Activated T-helper 2 cell treated with anti-CD3 and anti-CD28 coated beads, Interferon-gamma antibody, Interleukin-2, Interleukin-4, amounts not matched to agents 10 μg/mL and 5 μg/mL and 100 μg/mL, durations not matched to agents 14 hours and 24 hours and 36 hours (primary cell): ENCODE results near the gene TOR4A. TPM values are rescaled to one million over a fixed set of nuclear protein-coding genes. Genes with fewer than 3 reads are reported as not detected.

Source experiments
- DNase-seq: peaks from one replicate; pipeline ENCODE4 v3.0.0; 2021; ENCODE audit warnings: low spot score
- H3K27ac Mint-ChIP-seq: one replicate; pipeline ENCODE4 v1.8.0; 2021; ENCODE audit warnings: mixed read lengths
- H3K27me3 Mint-ChIP-seq: one replicate; pipeline ENCODE4 v1.8.0; 2021; ENCODE audit warnings: low read depth, mixed read lengths
- H3K36me3 Mint-ChIP-seq: one replicate; pipeline ENCODE4 v1.8.0; 2021; ENCODE audit warnings: low read depth, mixed read lengths
- H3K4me1 Mint-ChIP-seq: one replicate; pipeline ENCODE4 v1.8.0; 2021; ENCODE audit warnings: low read depth, mixed read lengths
- H3K4me3 Mint-ChIP-seq: one replicate; pipeline ENCODE4 v1.8.0; 2021; ENCODE audit warnings: low read depth, mild to moderate bottlenecking, moderate library complexity, mixed read lengths
- H3K9me3 Mint-ChIP-seq: one replicate; pipeline ENCODE4 v1.8.0; 2021; ENCODE audit warnings: mixed read lengths
- intact Hi-C: fragments of 100-400 bp; cut with micrococcal nuclease; formaldehyde crosslinking; loops from one replicate; pipeline ENCODE4 v1.15.1; 2023
- total RNA-seq: library from RNA; stranded (reverse); gene quantifications from 2 replicates; pipeline ENCODE4 v1.2.3, GENCODE V29; 2022

The TOR4A gene
- total RNA-seq, 1 donor from 2014 or later, result 17.2 TPM

- Mint-ChIP-seq H3K4me1 (peaks cover 2% of the 10 kb centered on the region), H3K9me3 (no peaks in the 10 kb centered on the region), H3K27me3 (no peaks in the 10 kb centered on the region), H3K27ac (no peak overlapping the region), H3K4me3 (no peak overlapping the region), H3K36me3 (peaks cover 47% of the 10 kb centered on the region)
- intact Hi-C loops, result no loop called here
- no peak for DNase-seq
Measured at GRCh38 chr9:137265496-137266161, 11.9 kb upstream of the TOR4A start.

GRCh38 chr9:137266162-137266527 is 11.4 kb upstream of the TOR4A start:
- Mint-ChIP-seq H3K27me3 (no peaks in the 10 kb centered on the region), H3K4me3 (no peak overlapping the region), H3K27ac (no peak overlapping the region), H3K9me3 (no peaks in the 10 kb centered on the region), H3K36me3 (peaks cover 47% of the 10 kb centered on the region), H3K4me1 (peaks cover 3% of the 10 kb centered on the region)
- DNase-seq, result no peak
- intact Hi-C loops, result no loop called here

DNA sequence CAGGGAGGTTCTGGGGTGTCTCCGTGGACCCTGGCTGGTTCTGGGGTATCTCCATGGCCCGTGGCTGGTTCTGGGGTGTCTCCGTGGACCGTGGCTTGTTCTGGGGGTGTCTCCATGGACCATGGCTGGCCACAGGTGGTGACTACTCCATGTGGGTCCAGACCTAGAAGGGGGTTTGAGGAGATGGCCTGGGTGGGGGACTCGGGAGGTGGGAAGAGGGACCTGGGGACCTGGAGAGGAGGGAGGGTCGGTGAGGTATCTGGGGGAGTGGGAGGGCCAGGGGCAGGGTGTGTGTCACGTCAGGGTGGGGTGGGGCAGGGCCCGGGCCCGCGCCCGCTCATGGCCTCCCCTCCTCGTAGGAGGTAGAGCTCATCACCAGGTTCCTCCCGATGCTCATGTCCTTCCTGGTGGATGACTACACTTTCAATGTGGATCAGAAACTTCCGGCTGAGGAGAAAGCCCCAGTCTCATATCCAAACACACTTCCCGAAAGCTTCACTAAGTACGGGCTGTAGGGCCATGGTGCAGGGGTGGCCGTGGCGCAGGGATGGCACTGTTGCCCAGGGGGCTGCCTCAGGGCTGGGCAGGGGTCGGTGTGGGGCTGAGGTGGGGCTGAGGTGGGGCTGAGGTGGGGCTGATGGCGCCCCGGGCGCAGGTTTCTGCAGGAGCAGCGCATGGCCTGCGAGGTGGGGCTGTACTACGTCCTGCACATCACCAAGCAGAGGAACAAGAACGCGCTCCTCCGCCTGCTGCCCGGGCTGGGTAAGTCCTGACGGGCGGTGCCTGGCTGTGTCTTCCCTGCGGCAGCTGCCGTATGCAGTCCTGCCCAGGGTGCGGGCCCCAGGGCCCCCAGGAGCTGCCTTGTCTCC is 10.7 kb upstream of the TOR4A start:
- no peaks in the 10 kb centered on the region for H3K9me3 Mint-ChIP-seq
- no peak overlapping the region for H3K27ac Mint-ChIP-seq
- no peak overlapping the region for H3K4me3 Mint-ChIP-seq
- intact Hi-C loops, result no loop called here
- peaks cover 6% of the 10 kb centered on the region for H3K4me1 Mint-ChIP-seq
- DNase-seq, result no peak
- H3K27me3 Mint-ChIP-seq, result no peaks in the 10 kb centered on the region
- H3K36me3 Mint-ChIP-seq, result peaks cover 46% of the 10 kb centered on the region

DNA sequence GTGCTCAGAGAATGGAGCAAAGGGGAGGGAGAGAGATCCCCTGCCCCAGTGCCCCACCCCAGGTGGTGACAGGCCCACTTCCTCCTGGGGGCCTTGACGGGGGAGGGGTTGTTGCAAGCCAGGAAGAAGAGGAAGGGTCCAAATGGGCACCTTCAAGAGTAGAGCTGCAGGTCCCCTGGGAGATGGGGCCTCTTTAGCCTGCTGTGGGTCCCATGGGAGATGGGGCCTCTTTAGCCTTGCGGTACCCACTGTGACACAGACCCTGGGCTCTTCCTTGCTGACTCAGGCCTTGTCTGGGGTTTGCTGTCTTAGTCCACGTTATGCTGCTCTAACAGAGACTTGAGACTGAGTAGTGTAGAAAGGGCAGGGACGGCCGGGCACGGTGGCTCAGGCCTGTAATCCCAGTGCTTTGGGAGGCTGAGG is 9.6 kb upstream of the TOR4A start:
- no peak overlapping the region for H3K4me3 Mint-ChIP-seq
- peaks cover 40% of the 10 kb centered on the region for H3K36me3 Mint-ChIP-seq
- no peaks in the 10 kb centered on the region for H3K9me3 Mint-ChIP-seq
- H3K4me1 Mint-ChIP-seq, result peaks cover 6% of the 10 kb centered on the region
- DNase-seq, result no peak
- no peak overlapping the region for H3K27ac Mint-ChIP-seq
- no peaks in the 10 kb centered on the region for H3K27me3 Mint-ChIP-seq
- intact Hi-C loops, result no loop called here

GRCh38 chr9:137268538-137269201 is 8.9 kb upstream of the TOR4A start:
- intact Hi-C loops, result no loop called here
- no peak overlapping the region for H3K4me3 Mint-ChIP-seq
- no peak overlapping the region for H3K27ac Mint-ChIP-seq
- H3K27me3 Mint-ChIP-seq, result no peaks in the 10 kb centered on the region
- peaks cover 41% of the 10 kb centered on the region for H3K36me3 Mint-ChIP-seq
- H3K9me3 Mint-ChIP-seq, result no peaks in the 10 kb centered on the region
- peaks cover 6% of the 10 kb centered on the region for H3K4me1 Mint-ChIP-seq
- DNase-seq, result no peak

DNA sequence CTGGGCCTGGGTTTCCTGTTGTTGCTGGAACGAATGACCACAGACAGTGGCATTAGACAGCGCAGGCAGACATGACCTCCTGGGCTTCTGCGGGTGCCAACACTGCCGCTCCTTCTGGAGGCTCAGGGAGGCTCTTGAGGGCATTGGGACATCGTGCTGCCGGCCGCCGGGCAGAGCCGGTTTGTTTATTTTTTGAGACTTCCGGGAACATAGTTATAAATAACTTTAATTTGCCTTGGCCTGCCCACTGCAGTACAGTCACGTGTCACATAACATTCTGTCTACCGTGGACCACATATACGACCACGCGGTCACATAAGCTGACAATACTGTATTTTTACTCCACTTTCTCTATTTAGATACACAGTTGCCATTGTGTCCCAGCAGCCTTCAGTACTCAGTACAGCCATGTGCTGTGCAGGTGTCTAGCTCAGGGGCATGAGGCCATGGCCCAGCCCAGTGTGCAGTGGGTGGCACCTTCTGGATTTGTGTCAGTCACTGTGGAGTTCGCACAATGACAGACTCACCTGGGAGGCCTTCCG is 8.2 kb upstream of the TOR4A start:
- no peaks in the 10 kb centered on the region for H3K27me3 Mint-ChIP-seq
- peaks cover 36% of the 10 kb centered on the region for H3K36me3 Mint-ChIP-seq
- H3K9me3 Mint-ChIP-seq, result no peaks in the 10 kb centered on the region
- no peak overlapping the region for H3K4me3 Mint-ChIP-seq
- DNase-seq, result no peak
- intact Hi-C loops, result no loop called here
- peaks cover 6% of the 10 kb centered on the region for H3K4me1 Mint-ChIP-seq
- H3K27ac Mint-ChIP-seq, result no peak overlapping the region

DNA sequence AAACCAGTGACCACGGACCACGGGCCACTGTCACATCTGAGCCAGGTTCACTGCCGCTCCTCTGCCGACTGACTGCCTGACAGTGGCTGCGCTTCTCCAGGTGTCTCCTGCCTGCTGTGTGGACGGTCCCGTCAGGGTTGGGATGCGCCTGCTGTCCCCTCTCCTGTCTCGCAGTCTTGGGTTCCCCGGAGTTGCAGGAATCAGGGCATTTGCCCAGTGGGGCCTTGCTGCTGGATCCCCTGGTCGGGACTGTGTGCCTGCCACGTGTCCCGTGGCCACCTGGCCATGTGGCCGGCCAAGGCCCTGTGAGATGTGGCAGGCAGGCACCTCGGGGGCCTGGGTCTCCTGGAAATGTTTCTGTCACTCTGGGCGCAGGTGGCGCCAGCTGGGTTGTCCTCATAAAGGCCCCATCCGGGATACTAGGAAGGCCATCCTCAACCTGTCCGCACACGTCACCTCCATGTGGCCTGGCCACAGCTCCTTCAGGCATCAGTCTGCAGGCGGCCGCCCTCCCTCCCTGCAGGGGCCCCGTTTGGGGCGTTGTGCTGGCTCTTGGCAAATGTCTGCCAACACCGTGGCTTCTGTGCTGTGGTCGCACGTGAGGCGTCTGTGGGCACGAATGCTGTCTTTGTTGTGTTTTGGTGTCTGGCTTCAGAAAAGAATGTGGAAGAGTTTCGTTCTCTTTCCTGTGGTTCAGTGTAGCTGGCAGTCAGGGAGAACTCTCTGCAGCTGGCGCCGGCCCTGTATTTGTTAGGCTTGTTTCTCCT is 6.4 kb upstream of the TOR4A start:
- no peak overlapping the region for H3K4me3 Mint-ChIP-seq
- H3K36me3 Mint-ChIP-seq, result peaks cover 32% of the 10 kb centered on the region
- H3K27ac Mint-ChIP-seq, result no peak overlapping the region
- no peak for DNase-seq
- no peaks in the 10 kb centered on the region for H3K9me3 Mint-ChIP-seq
- intact Hi-C loops, result no loop called here
- H3K4me1 Mint-ChIP-seq, result peaks cover 6% of the 10 kb centered on the region
- H3K27me3 Mint-ChIP-seq, result no peaks in the 10 kb centered on the region

DNA sequence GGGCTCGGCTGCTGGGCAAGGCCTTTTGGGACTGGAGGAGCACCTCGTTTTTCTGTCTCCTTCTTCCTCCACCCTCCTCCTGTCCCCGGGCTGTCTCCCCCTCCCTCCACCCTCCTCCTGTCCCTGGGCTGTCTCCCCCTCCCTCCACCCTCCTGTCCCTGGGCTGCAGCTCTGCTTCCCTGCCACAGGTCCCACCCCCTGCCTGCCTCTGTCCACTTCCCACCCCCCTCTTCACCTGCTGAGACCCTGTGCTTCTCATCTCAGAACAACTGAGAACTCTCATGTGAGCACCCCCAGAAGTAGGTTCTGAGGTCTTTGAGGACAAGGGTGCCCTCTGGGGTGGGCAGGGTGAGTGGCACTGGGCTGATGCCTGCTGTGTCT is 5.8 kb upstream of the TOR4A start:
- Mint-ChIP-seq H3K9me3 (no peaks in the 10 kb centered on the region), H3K36me3 (peaks cover 32% of the 10 kb centered on the region), H3K27ac (no peak overlapping the region), H3K4me3 (no peak overlapping the region), H3K27me3 (no peaks in the 10 kb centered on the region), H3K4me1 (peaks cover 7% of the 10 kb centered on the region)
- intact Hi-C loops, result no loop called here
- DNase-seq, result no peak

DNA sequence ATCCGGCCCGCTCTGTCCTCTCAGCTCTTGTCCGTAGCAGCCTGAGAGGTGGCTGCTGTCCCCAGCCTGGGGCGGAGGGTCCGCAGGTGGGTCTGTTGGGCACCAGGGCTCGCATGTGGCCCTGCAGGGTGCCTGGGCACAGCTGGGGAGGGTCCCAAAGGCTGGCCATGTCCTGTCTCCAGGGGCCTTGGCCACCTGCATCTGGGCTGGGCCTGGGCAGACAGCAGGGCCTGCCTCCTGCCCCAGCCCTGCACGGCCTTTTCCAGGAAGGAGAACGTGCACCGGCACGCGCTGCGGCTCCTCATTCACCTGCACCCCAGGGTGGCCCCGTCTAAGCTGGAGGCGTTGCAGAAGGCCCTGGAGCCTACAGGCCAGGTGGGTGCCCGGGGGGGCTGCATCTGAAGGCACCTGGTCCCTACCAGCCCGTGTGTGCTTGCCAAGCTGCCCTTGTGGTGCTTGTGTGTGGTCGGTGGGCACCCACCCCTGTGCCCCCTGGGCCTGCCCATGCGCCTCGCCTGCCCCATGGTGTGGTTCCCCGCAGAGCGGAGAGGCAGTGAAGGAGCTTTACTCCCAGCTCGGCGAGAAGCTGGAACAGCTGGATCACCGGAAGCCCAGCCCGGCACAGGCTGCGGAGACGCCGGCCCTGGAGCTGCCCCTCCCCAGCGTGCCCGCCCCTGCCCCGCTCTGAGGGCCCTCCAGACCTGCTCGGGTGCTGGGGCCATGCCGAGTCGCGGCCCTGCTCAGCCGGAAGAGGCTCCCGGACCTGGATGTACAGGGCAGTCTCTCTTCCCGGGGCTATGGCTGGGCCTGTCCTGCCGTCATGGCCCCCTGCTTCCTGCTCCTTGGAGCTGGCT is 5.1 kb upstream of the TOR4A start:
- no peaks in the 10 kb centered on the region for H3K9me3 Mint-ChIP-seq
- H3K4me1 Mint-ChIP-seq, result peaks cover 11% of the 10 kb centered on the region
- intact Hi-C loops, result no loop called here
- peaks cover 30% of the 10 kb centered on the region for H3K36me3 Mint-ChIP-seq
- H3K27ac Mint-ChIP-seq, result no peak overlapping the region
- no peak for DNase-seq
- H3K27me3 Mint-ChIP-seq, result no peaks in the 10 kb centered on the region
- no peak overlapping the region for H3K4me3 Mint-ChIP-seq

DNA sequence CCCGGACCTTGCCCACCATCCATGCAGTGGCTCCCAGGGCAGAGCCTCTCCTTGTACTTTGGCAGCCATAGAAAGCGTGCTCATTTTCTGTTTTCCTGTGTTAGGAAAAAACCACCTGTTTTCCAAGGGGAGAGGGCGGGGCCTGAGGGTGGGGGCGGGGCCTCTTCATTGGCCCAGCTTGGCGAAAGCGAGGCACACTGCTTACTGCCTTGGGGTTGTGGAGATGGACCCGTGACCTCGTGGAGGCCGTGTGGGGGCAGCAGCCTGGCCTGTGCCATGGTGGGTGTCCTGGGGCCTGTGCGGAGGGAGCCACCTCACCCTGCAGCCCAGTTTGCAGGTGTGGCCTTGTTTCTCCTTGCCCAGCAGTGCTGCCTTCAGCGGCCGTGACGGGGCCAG is 4.4 kb upstream of the TOR4A start:
- no peak overlapping the region for H3K4me3 Mint-ChIP-seq
- peaks cover 11% of the 10 kb centered on the region for H3K4me1 Mint-ChIP-seq
- H3K27ac Mint-ChIP-seq, result no peak overlapping the region
- no peaks in the 10 kb centered on the region for H3K27me3 Mint-ChIP-seq
- peaks cover 26% of the 10 kb centered on the region for H3K36me3 Mint-ChIP-seq
- intact Hi-C loops, result no loop called here
- H3K9me3 Mint-ChIP-seq, result no peaks in the 10 kb centered on the region
- no peak for DNase-seq

DNA sequence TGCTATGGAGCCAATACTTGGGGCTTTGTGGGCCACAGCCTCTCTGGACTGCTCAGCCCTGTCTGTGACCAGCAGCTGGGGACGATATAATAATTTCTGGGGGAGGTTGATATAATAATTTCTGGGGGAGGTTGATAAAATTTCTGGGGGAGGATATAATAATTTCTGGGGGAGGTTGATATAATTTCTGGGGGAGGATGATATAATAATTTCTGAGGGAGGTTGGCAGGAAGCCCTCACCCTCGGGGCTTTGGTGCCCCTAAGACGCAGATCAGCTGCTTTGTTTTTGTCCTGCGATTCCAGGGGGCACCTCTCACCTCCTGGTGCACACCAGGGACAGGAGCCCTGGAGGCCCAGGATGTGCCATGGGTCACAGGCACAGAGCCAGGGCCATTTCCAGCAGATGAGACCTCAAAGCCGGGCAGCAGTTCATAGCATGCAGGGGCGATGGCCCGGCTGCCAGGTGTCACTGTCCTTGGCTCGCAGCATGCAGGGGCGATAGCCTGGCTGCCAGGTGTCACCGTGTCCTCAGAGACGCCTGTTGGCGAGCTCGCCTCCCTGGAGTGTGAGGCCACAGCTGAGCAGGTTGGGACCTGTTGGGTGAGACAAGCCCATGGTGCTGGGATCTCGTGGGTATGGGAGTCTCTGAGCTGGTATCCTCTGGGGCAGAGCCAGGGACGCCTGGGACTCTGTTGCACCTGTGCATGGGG is 3.8 kb upstream of the TOR4A start:
- no peak overlapping the region for H3K27ac Mint-ChIP-seq
- peaks cover 11% of the 10 kb centered on the region for H3K4me1 Mint-ChIP-seq
- no peaks in the 10 kb centered on the region for H3K27me3 Mint-ChIP-seq
- DNase-seq, result no peak
- peaks cover 22% of the 10 kb centered on the region for H3K36me3 Mint-ChIP-seq
- intact Hi-C loops, result no loop called here
- no peaks in the 10 kb centered on the region for H3K9me3 Mint-ChIP-seq
- H3K4me3 Mint-ChIP-seq, result no peak overlapping the region
